OCI-LY3 (cell line): ENCODE measurements around the gene BMP7.

Experiments
- CTCF ChIP-seq: fragments of 200-600, 300-600 bp; sonication (generic); IDR thresholded peaks from 2 replicates; pipeline ENCODE4 v1.5.1; 2014; ENCODE audit warnings: antibody characterized with exemption, low read length, low read depth
- EZH2phosphoT487 ChIP-seq: fragments of 200-600 bp; shearing (Covaris generic); IDR thresholded peaks from 2 replicates; pipeline ENCODE4 v1.6.1; 2018; ENCODE audit warnings: antibody characterized with exemption, mixed run types, low read depth

- TF ChIP-seq CTCF (no peak), EZH2phosphoT487 (no peak)
These were observed 28.1 kb upstream of the BMP7 start for GRCh38 chr20:57294550-57294949.
